Activated naive CD8-positive, alpha-beta T cell (primary cell): ENCODE results near the gene KIAA0930.
"Not testable (repeated sequence)": the region's sequence is repeated elsewhere in the genome, so short reads cannot be mapped to it uniquely, and the experiment has no call there.

Source experiments
- H3K27ac Mint-ChIP-seq: one replicate; pipeline ENCODE4 v1.8.0; 2021; ENCODE audit warnings: mixed read lengths
- H3K27me3 Mint-ChIP-seq: one replicate; pipeline ENCODE4 v1.8.0; 2021; ENCODE audit warnings: mixed read lengths
- H3K36me3 Mint-ChIP-seq: one replicate; pipeline ENCODE4 v1.8.0; 2021; ENCODE audit warnings: mixed read lengths
- H3K4me1 Mint-ChIP-seq: one replicate; pipeline ENCODE4 v1.8.0; 2021; ENCODE audit warnings: low read depth, mixed read lengths
- H3K4me3 Mint-ChIP-seq: one replicate; pipeline ENCODE4 v1.8.0; 2021; ENCODE audit warnings: mild to moderate bottlenecking, mixed read lengths
- H3K9me3 Mint-ChIP-seq: one replicate; pipeline ENCODE4 v1.8.0; 2021; ENCODE audit warnings: low read depth, mixed read lengths

The KIAA0930 gene

GRCh38 chr22:45268958-45269844 is 28.5 kb upstream of the KIAA0930 start:
- Mint-ChIP-seq H3K27ac (no peak overlapping the region), H3K4me3 (peak overlapping the region; percentile 87), H3K4me1 (peaks cover 12% of the 10 kb centered on the region), H3K9me3 (no peaks in the 10 kb centered on the region), H3K36me3 (no peaks in the 10 kb centered on the region), H3K27me3 (no peaks in the 10 kb centered on the region)

GRCh38 chr22:45268167-45268957 is 27.7 kb upstream of the KIAA0930 start:
- Mint-ChIP-seq H3K27me3 (no peaks in the 10 kb centered on the region), H3K4me1 (peaks cover 14% of the 10 kb centered on the region), H3K27ac (no peak overlapping the region), H3K9me3 (no peaks in the 10 kb centered on the region), H3K36me3 (no peaks in the 10 kb centered on the region), H3K4me3 (peak overlapping the region; percentile 79)

- Mint-ChIP-seq H3K36me3 (no peaks in the 10 kb centered on the region), H3K4me1 (peaks cover 14% of the 10 kb centered on the region), H3K9me3 (no peaks in the 10 kb centered on the region), H3K27ac (no peak overlapping the region), H3K27me3 (peaks cover 4% of the 10 kb centered on the region), H3K4me3 (no peak overlapping the region)
Measured at GRCh38 chr22:45265535-45265934, 24.8 kb upstream of the KIAA0930 start.

- peaks cover 6% of the 10 kb centered on the region for H3K4me1 Mint-ChIP-seq
- no peak overlapping the region for H3K4me3 Mint-ChIP-seq
- H3K9me3 Mint-ChIP-seq = no peaks in the 10 kb centered on the region
- H3K27ac Mint-ChIP-seq = no peak overlapping the region
- no peaks in the 10 kb centered on the region for H3K36me3 Mint-ChIP-seq
- peaks cover 4% of the 10 kb centered on the region for H3K27me3 Mint-ChIP-seq
Measured at GRCh38 chr22:45263463-45264269, 23.0 kb upstream of the KIAA0930 start.

- no peak overlapping the region for H3K27ac Mint-ChIP-seq
- peaks cover 5% of the 10 kb centered on the region for H3K4me1 Mint-ChIP-seq
- no peaks in the 10 kb centered on the region for H3K36me3 Mint-ChIP-seq
Measured at GRCh38 chr22:45262931-45263462, 22.3 kb upstream of the KIAA0930 start.

GRCh38 chr22:45262195-45262930 is 21.7 kb upstream of the KIAA0930 start:
- Mint-ChIP-seq H3K27me3 (peaks cover 4% of the 10 kb centered on the region), H3K4me1 (peaks cover 3% of the 10 kb centered on the region), H3K4me3 (no peak overlapping the region), H3K27ac (no peak overlapping the region), H3K9me3 (no peaks in the 10 kb centered on the region), H3K36me3 (no peaks in the 10 kb centered on the region)

More at GRCh38 chr22:45262931-45263462, 22.3 kb upstream of the KIAA0930 start:
- Mint-ChIP-seq H3K27me3 (peaks cover 4% of the 10 kb centered on the region), H3K4me3 (no peak overlapping the region), H3K9me3 (no peaks in the 10 kb centered on the region)

GRCh38 chr22:45261407-45262088 is 20.9 kb upstream of the KIAA0930 start:
- H3K27ac Mint-ChIP-seq = no peak overlapping the region
- H3K36me3 Mint-ChIP-seq = no peaks in the 10 kb centered on the region
- H3K4me3 Mint-ChIP-seq = no peak overlapping the region
- peaks cover 2% of the 10 kb centered on the region for H3K4me1 Mint-ChIP-seq
- peaks cover 4% of the 10 kb centered on the region for H3K27me3 Mint-ChIP-seq
- no peaks in the 10 kb centered on the region for H3K9me3 Mint-ChIP-seq

- H3K4me1 Mint-ChIP-seq, H3K27me3 Mint-ChIP-seq, H3K9me3 Mint-ChIP-seq, H3K4me3 Mint-ChIP-seq, H3K36me3 Mint-ChIP-seq, H3K27ac Mint-ChIP-seq: not testable (repeated sequence)
Measured at GRCh38 chr22:45260395-45260759, 19.7 kb upstream of the KIAA0930 start.

- peaks cover 2% of the 10 kb centered on the region for H3K4me1 Mint-ChIP-seq
Measured at GRCh38 chr22:45259754-45260394, 19.2 kb upstream of the KIAA0930 start.

GRCh38 chr22:45257941-45258340 is 17.2 kb upstream of the KIAA0930 start:
- not testable (repeated sequence) for H3K27me3 Mint-ChIP-seq, H3K4me1 Mint-ChIP-seq, H3K9me3 Mint-ChIP-seq, H3K27ac Mint-ChIP-seq, H3K36me3 Mint-ChIP-seq, H3K4me3 Mint-ChIP-seq

More at GRCh38 chr22:45259754-45260394, 19.2 kb upstream of the KIAA0930 start:
- no peaks in the 10 kb centered on the region for H3K36me3 Mint-ChIP-seq
- no peaks in the 10 kb centered on the region for H3K9me3 Mint-ChIP-seq
- peaks cover 4% of the 10 kb centered on the region for H3K27me3 Mint-ChIP-seq
- no peak overlapping the region for H3K27ac Mint-ChIP-seq
- H3K4me3 Mint-ChIP-seq = no peak overlapping the region

- H3K27me3 Mint-ChIP-seq = no peaks in the 10 kb centered on the region
- no peaks in the 10 kb centered on the region for H3K9me3 Mint-ChIP-seq
- peak overlapping the region; percentile 5 for H3K27ac Mint-ChIP-seq
- no peaks in the 10 kb centered on the region for H3K36me3 Mint-ChIP-seq
- no peak overlapping the region for H3K4me3 Mint-ChIP-seq
- peaks cover 3% of the 10 kb centered on the region for H3K4me1 Mint-ChIP-seq
Measured at GRCh38 chr22:45254789-45255278, 14.1 kb upstream of the KIAA0930 start.

GRCh38 chr22:45254388-45254787 is 13.7 kb upstream of the KIAA0930 start:
- H3K27me3 Mint-ChIP-seq = no peaks in the 10 kb centered on the region
- peaks cover 3% of the 10 kb centered on the region for H3K4me1 Mint-ChIP-seq
- no peaks in the 10 kb centered on the region for H3K36me3 Mint-ChIP-seq
- no peaks in the 10 kb centered on the region for H3K9me3 Mint-ChIP-seq
- no peak overlapping the region for H3K4me3 Mint-ChIP-seq
- H3K27ac Mint-ChIP-seq = no peak overlapping the region

GRCh38 chr22:45253039-45253641 is 12.4 kb upstream of the KIAA0930 start:
- no peak overlapping the region for H3K4me3 Mint-ChIP-seq
- H3K27ac Mint-ChIP-seq = no peak overlapping the region
- H3K27me3 Mint-ChIP-seq = no peaks in the 10 kb centered on the region
- peaks cover 3% of the 10 kb centered on the region for H3K4me1 Mint-ChIP-seq
- no peaks in the 10 kb centered on the region for H3K9me3 Mint-ChIP-seq
- H3K36me3 Mint-ChIP-seq = no peaks in the 10 kb centered on the region
